ENCODE results near the gene IL9.

Gene IL9

GRCh38 chr5:135900276-135900675 is 4.6 kb upstream of the IL9 start:
- no peak overlapping the region for H3K4me2 ChIP-seq (ENCODE audit: insufficient read depth, low read length, poor library complexity, severe bottlenecking)
- no peak overlapping the region for H4K91ac ChIP-seq (ENCODE audit: low read depth, low read length, poor library complexity)
- H3K27ac ChIP-seq (replicated peaks; ENCODE audit: low read length) = no peak overlapping the region
- no peak overlapping the region for H3K4me3 ChIP-seq (ENCODE audit: low read length in 2 of 2)
- no peak overlapping the region for H2BK120ac ChIP-seq (ENCODE audit: low read depth, low read length)
- no peaks in the 10 kb centered on the region for H3K27me3 ChIP-seq (ENCODE audit: control insufficient read depth in 3 of 3, insufficient read depth in 3 of 3, low read depth in 1 of 3, low read length in 3 of 3)
- no peak overlapping the region for H2AK5ac ChIP-seq (ENCODE audit: low read depth, low read length)
- H3K18ac ChIP-seq (ENCODE audit: low read length) = no peak overlapping the region
- no peak overlapping the region for H3K23ac ChIP-seq (ENCODE audit: low read depth, low read length, poor library complexity)
- no peak overlapping the region for H2BK12ac ChIP-seq (ENCODE audit: low read length)
- no CpG with 5 or more reads among the region's 3 CpGs for WGBS, 2 donors (ENCODE audit: extremely low coverage in 2 of 2, insufficient read length in 2 of 2, insufficient replicate concordance in 1 of 2)
- no peak overlapping the region for H4K8ac ChIP-seq (ENCODE audit: low read depth, low read length)
- no peak overlapping the region for H3K4ac ChIP-seq (ENCODE audit: low read length)
- no peak overlapping the region for H2BK5ac ChIP-seq (ENCODE audit: low read length)
- H2AFZ ChIP-seq (ENCODE audit: low read length) = no peak overlapping the region
- H3K9me3 ChIP-seq (replicated peaks in 1 of 2; ENCODE audit: control insufficient read depth in 2 of 2, insufficient read depth in 1 of 2, low read depth in 1 of 2, low read length in 2 of 2) = no peaks in the 10 kb centered on the region
- no peak overlapping the region for H3K14ac ChIP-seq (ENCODE audit: low read length)
- no peak overlapping the region for H2BK15ac ChIP-seq (ENCODE audit: low read length)
- H3K9ac ChIP-seq (ENCODE audit: low read depth, low read length, poor library complexity) = no peak overlapping the region
- H3K36me3 ChIP-seq (replicated peaks in 1 of 2; ENCODE audit: control insufficient read depth in 2 of 2, insufficient read depth in 2 of 2, low read length in 2 of 2) = no peaks in the 10 kb centered on the region
- no peaks in the 10 kb centered on the region for H3K4me1 ChIP-seq (ENCODE audit: control insufficient read depth in 2 of 2, insufficient read depth in 1 of 2, low read depth in 1 of 2, low read length in 2 of 2)
- no peak for DNase-seq (ENCODE audit: low spot score)
- H3K79me1 ChIP-seq (ENCODE audit: low read depth, low read length) = no peaks in the 10 kb centered on the region

GRCh38 chr5:135898651-135899050 is 3.0 kb upstream of the IL9 start:
- no CpG with 5 or more reads among the region's 6 CpGs for WGBS, 2 donors (ENCODE audit: extremely low coverage in 2 of 2, insufficient read length in 2 of 2, insufficient replicate concordance in 1 of 2)
- H3K4me1 ChIP-seq (ENCODE audit: control insufficient read depth in 2 of 2, insufficient read depth in 1 of 2, low read depth in 1 of 2, low read length in 2 of 2) = no peaks in the 10 kb centered on the region
- H3K18ac ChIP-seq (ENCODE audit: low read length) = no peak overlapping the region
- no peak overlapping the region for H2AK5ac ChIP-seq (ENCODE audit: low read depth, low read length)
- DNase-seq (ENCODE audit: low spot score) = no peak
- no peaks in the 10 kb centered on the region for H3K79me1 ChIP-seq (ENCODE audit: low read depth, low read length)
- no peak overlapping the region for H2BK15ac ChIP-seq (ENCODE audit: low read length)
- no peaks in the 10 kb centered on the region for H3K27me3 ChIP-seq (ENCODE audit: control insufficient read depth in 3 of 3, insufficient read depth in 3 of 3, low read depth in 1 of 3, low read length in 3 of 3)
- H2BK120ac ChIP-seq (ENCODE audit: low read depth, low read length) = no peak overlapping the region
- H3K14ac ChIP-seq (ENCODE audit: low read length) = no peak overlapping the region
- no peak overlapping the region for H2BK5ac ChIP-seq (ENCODE audit: low read length)
- H2AFZ ChIP-seq (ENCODE audit: low read length) = no peak overlapping the region
- H2BK12ac ChIP-seq (ENCODE audit: low read length) = no peak overlapping the region
- no peaks in the 10 kb centered on the region for H3K36me3 ChIP-seq (replicated peaks in 1 of 2; ENCODE audit: control insufficient read depth in 2 of 2, insufficient read depth in 2 of 2, low read length in 2 of 2)
- no peak overlapping the region for H4K91ac ChIP-seq (ENCODE audit: low read depth, low read length, poor library complexity)
- no peaks in the 10 kb centered on the region for H3K9me3 ChIP-seq (replicated peaks in 1 of 2; ENCODE audit: control insufficient read depth in 2 of 2, insufficient read depth in 1 of 2, low read depth in 1 of 2, low read length in 2 of 2)
- no peak overlapping the region for H3K27ac ChIP-seq (replicated peaks; ENCODE audit: low read length)
- H4K8ac ChIP-seq (ENCODE audit: low read depth, low read length) = no peak overlapping the region
- H3K4me3 ChIP-seq (ENCODE audit: low read length in 2 of 2) = no peak overlapping the region
- no peak overlapping the region for H3K4me2 ChIP-seq (ENCODE audit: insufficient read depth, low read length, poor library complexity, severe bottlenecking)
- H3K23ac ChIP-seq (ENCODE audit: low read depth, low read length, poor library complexity) = no peak overlapping the region
- no peak overlapping the region for H3K9ac ChIP-seq (ENCODE audit: low read depth, low read length, poor library complexity)
- H3K4ac ChIP-seq (ENCODE audit: low read length) = no peak overlapping the region

- H3K9me3 ChIP-seq (replicated peaks in 1 of 2; ENCODE audit: control insufficient read depth in 2 of 2, insufficient read depth in 1 of 2, low read depth in 1 of 2, low read length in 2 of 2) = no peaks in the 10 kb centered on the region
- no peak overlapping the region for H2BK15ac ChIP-seq (ENCODE audit: low read length)
- no peaks in the 10 kb centered on the region for H3K27me3 ChIP-seq (ENCODE audit: control insufficient read depth in 3 of 3, insufficient read depth in 3 of 3, low read depth in 1 of 3, low read length in 3 of 3)
- no peak overlapping the region for H3K4ac ChIP-seq (ENCODE audit: low read length)
- no peak overlapping the region for H2BK120ac ChIP-seq (ENCODE audit: low read depth, low read length)
- no peak overlapping the region for H2AK5ac ChIP-seq (ENCODE audit: low read depth, low read length)
- no peak overlapping the region for H3K9ac ChIP-seq (ENCODE audit: low read depth, low read length, poor library complexity)
- no peak overlapping the region for H3K18ac ChIP-seq (ENCODE audit: low read length)
- WGBS, 2 donors (ENCODE audit: extremely low coverage in 2 of 2, insufficient read length in 2 of 2, insufficient replicate concordance in 1 of 2) = no CpG with 5 or more reads among the region's 2 CpGs
- H3K4me1 ChIP-seq (ENCODE audit: control insufficient read depth in 2 of 2, insufficient read depth in 1 of 2, low read depth in 1 of 2, low read length in 2 of 2) = no peaks in the 10 kb centered on the region
- no peaks in the 10 kb centered on the region for H3K36me3 ChIP-seq (replicated peaks in 1 of 2; ENCODE audit: control insufficient read depth in 2 of 2, insufficient read depth in 2 of 2, low read length in 2 of 2)
- no peak overlapping the region for H3K4me2 ChIP-seq (ENCODE audit: insufficient read depth, low read length, poor library complexity, severe bottlenecking)
- no peak for DNase-seq (ENCODE audit: low spot score)
- no peak overlapping the region for H2AFZ ChIP-seq (ENCODE audit: low read length)
- H4K91ac ChIP-seq (ENCODE audit: low read depth, low read length, poor library complexity) = no peak overlapping the region
- H3K79me1 ChIP-seq (ENCODE audit: low read depth, low read length) = no peaks in the 10 kb centered on the region
- H3K4me3 ChIP-seq (ENCODE audit: low read length in 2 of 2) = no peak overlapping the region
- no peak overlapping the region for H3K27ac ChIP-seq (replicated peaks; ENCODE audit: low read length)
- H3K23ac ChIP-seq (ENCODE audit: low read depth, low read length, poor library complexity) = no peak overlapping the region
- no peak overlapping the region for H2BK5ac ChIP-seq (ENCODE audit: low read length)
- H3K14ac ChIP-seq (ENCODE audit: low read length) = no peak overlapping the region
- H4K8ac ChIP-seq (ENCODE audit: low read depth, low read length) = no peak overlapping the region
- H2BK12ac ChIP-seq (ENCODE audit: low read length) = no peak overlapping the region
Measured at GRCh38 chr5:135894789-135895188, 852 bp downstream of the IL9 start.

- no peak overlapping the region for H2BK120ac ChIP-seq (ENCODE audit: low read depth, low read length)
- no peak overlapping the region for H2AK5ac ChIP-seq (ENCODE audit: low read depth, low read length)
- no peak overlapping the region for H4K91ac ChIP-seq (ENCODE audit: low read depth, low read length, poor library complexity)
- H3K79me1 ChIP-seq (ENCODE audit: low read depth, low read length) = no peaks in the 10 kb centered on the region
- no peaks in the 10 kb centered on the region for H3K4me1 ChIP-seq (ENCODE audit: control insufficient read depth in 2 of 2, insufficient read depth in 1 of 2, low read depth in 1 of 2, low read length in 2 of 2)
- no peak overlapping the region for H2BK15ac ChIP-seq (ENCODE audit: low read length)
- no peak overlapping the region for H3K9ac ChIP-seq (ENCODE audit: low read depth, low read length, poor library complexity)
- no peak overlapping the region for H3K23ac ChIP-seq (ENCODE audit: low read depth, low read length, poor library complexity)
- H3K27ac ChIP-seq (replicated peaks; ENCODE audit: low read length) = no peak overlapping the region
- H3K18ac ChIP-seq (ENCODE audit: low read length) = no peak overlapping the region
- H3K27me3 ChIP-seq (ENCODE audit: control insufficient read depth in 3 of 3, insufficient read depth in 3 of 3, low read depth in 1 of 3, low read length in 3 of 3) = no peaks in the 10 kb centered on the region
- H2BK5ac ChIP-seq (ENCODE audit: low read length) = no peak overlapping the region
- no peak overlapping the region for H3K4me2 ChIP-seq (ENCODE audit: insufficient read depth, low read length, poor library complexity, severe bottlenecking)
- no peaks in the 10 kb centered on the region for H3K9me3 ChIP-seq (replicated peaks in 1 of 2; ENCODE audit: control insufficient read depth in 2 of 2, insufficient read depth in 1 of 2, low read depth in 1 of 2, low read length in 2 of 2)
- no peak overlapping the region for H3K14ac ChIP-seq (ENCODE audit: low read length)
- no peak overlapping the region for H2AFZ ChIP-seq (ENCODE audit: low read length)
- no peak overlapping the region for H4K8ac ChIP-seq (ENCODE audit: low read depth, low read length)
- H3K4me3 ChIP-seq (ENCODE audit: low read length in 2 of 2) = no peak overlapping the region
- no peaks in the 10 kb centered on the region for H3K36me3 ChIP-seq (replicated peaks in 1 of 2; ENCODE audit: control insufficient read depth in 2 of 2, insufficient read depth in 2 of 2, low read length in 2 of 2)
- H2BK12ac ChIP-seq (ENCODE audit: low read length) = no peak overlapping the region
- DNase-seq (ENCODE audit: low spot score) = no peak
- H3K4ac ChIP-seq (ENCODE audit: low read length) = no peak overlapping the region
- no CpG with 5 or more reads among the region's 8 CpGs for WGBS, 2 donors (ENCODE audit: extremely low coverage in 2 of 2, insufficient read length in 2 of 2, insufficient replicate concordance in 1 of 2)
Measured at GRCh38 chr5:135894276-135894675, 1.4 kb downstream of the IL9 start.
